Neural cell (in vitro differentiated cells): ENCODE data around the gene TPCN1. TPM values are rescaled to one million over a fixed set of nuclear protein-coding genes. Genes with fewer than 3 reads are reported as not detected.

Experiments used
- H2AFZ ChIP-seq: fragments of 200-600, 300-800 bp; sonication (generic), shearing (Covaris generic); 2 replicates; pipeline ENCODE4 v1.6.0; 2014; ENCODE audit warnings: low read depth, mild to moderate bottlenecking, antibody characterized with exemption, low read length, moderate library complexity
- H3F3A ChIP-seq: fragments of 200-600 bp; shearing (Covaris generic); 2 replicates; pipeline ENCODE4 v1.6.1; 2016; ENCODE audit warnings: mild to moderate bottlenecking, moderate library complexity, mixed read lengths, antibody characterized with exemption, low read length; ENCODE audit not compliant: insufficient read depth, poor library complexity, severe bottlenecking
- H3K27ac ChIP-seq: fragments of 200-600, 300-800 bp; sonication (generic), shearing (Covaris generic); 2 replicates; pipeline ENCODE4 v1.5.1; 2014; ENCODE audit warnings: mild to moderate bottlenecking, low read length, moderate library complexity
- H3K27me3 ChIP-seq: fragments of 300-800, 200-600 bp; sonication (generic), shearing (Covaris generic); 2 replicates; pipeline ENCODE4 v1.6.0; 2014; ENCODE audit warnings: mild to moderate bottlenecking, low read depth, low read length, moderate library complexity; ENCODE audit not compliant: insufficient read depth
- H3K36me3 ChIP-seq: fragments of 300-800, 200-600 bp; sonication (generic), shearing (Covaris generic); 2 replicates; pipeline ENCODE4 v1.5.1; 2014; ENCODE audit warnings: mild to moderate bottlenecking, antibody characterized with exemption, low read length, moderate library complexity; ENCODE audit not compliant: insufficient read depth
- H3K4me2 ChIP-seq: fragments of 300-800, 200-600 bp; sonication (generic), shearing (Covaris generic); 2 replicates; pipeline ENCODE4 v1.6.0; 2014; ENCODE audit warnings: mild to moderate bottlenecking, low read length
- H3K4me3 ChIP-seq: fragments of 300-800, 200-600 bp; sonication (generic), shearing (Covaris generic); 2 replicates; pipeline ENCODE4 v1.5.1; 2014; ENCODE audit warnings: mild to moderate bottlenecking, low read length, moderate library complexity
- H3K79me2 ChIP-seq: fragments of 200-600 bp; shearing (Covaris generic); replicated peaks from 2 replicates; pipeline ENCODE4 v1.6.0; 2014; ENCODE audit warnings: mild to moderate bottlenecking, low read length, moderate library complexity; ENCODE audit not compliant: insufficient read depth
- H3K9ac ChIP-seq: fragments of 300-800, 200-600 bp; sonication (generic), shearing (Covaris generic); 2 replicates; pipeline ENCODE4 v1.6.1; 2016; ENCODE audit warnings: mild to moderate bottlenecking, low read length, mixed read lengths
- H3K9me2 ChIP-seq: fragments of 200-600 bp; shearing (Covaris generic); 2 replicates; pipeline ENCODE4 v1.6.1; 2016; ENCODE audit warnings: mild to moderate bottlenecking, low read length, mixed read lengths; ENCODE audit not compliant: insufficient read depth
- H3K9me3 ChIP-seq: fragments of 200-600, 300-800 bp; sonication (generic), shearing (Covaris generic); 2 replicates; pipeline ENCODE4 v1.6.1; 2016; ENCODE audit warnings: mild to moderate bottlenecking, mixed run types, low read length, moderate library complexity, mixed read lengths
- H4K20me1 ChIP-seq: fragments of 200-600 bp; shearing (Covaris generic); 2 replicates; pipeline ENCODE4 v1.6.1; 2016; ENCODE audit warnings: mild to moderate bottlenecking, mixed run types; ENCODE audit not compliant: insufficient read depth
- EZH2 ChIP-seq: fragments of 200-600, 300-800 bp; shearing (Covaris generic), sonication (generic); IDR thresholded peaks from 2 replicates; pipeline ENCODE4 v1.6.1; 2014; ENCODE audit warnings: antibody characterized with exemption, low read length, borderline replicate concordance, mild to moderate bottlenecking; ENCODE audit not compliant: insufficient read depth, poor library complexity, severe bottlenecking
- MXI1 ChIP-seq: fragments of 450-650 bp; conservative IDR thresholded peaks from 2 replicates; pipeline ENCODE4 v1.6.1; 2014; ENCODE audit warnings: antibody characterized with exemption, mild to moderate bottlenecking; ENCODE audit not compliant: poor library complexity, severe bottlenecking
- POLR2AphosphoS5 ChIP-seq: IDR thresholded peaks from 2 replicates; pipeline ENCODE4 v1.6.1; 2012
- RAD21 ChIP-seq: fragments of 450-650 bp; conservative IDR thresholded peaks from 2 replicates; pipeline ENCODE4 v1.6.1; 2014; ENCODE audit warnings: antibody characterized with exemption, mild to moderate bottlenecking, moderate library complexity
- SMC3 ChIP-seq: fragments of 450-650 bp; conservative IDR thresholded peaks from 2 replicates; pipeline ENCODE4 v1.6.1; 2014; ENCODE audit warnings: antibody characterized with exemption, mild to moderate bottlenecking, moderate library complexity; ENCODE audit not compliant: poor library complexity
- polyA plus RNA-seq: library from polyadenylated mRNA; depleted of rRNA; stranded (reverse); fragments of >200 nt; gene quantifications from 2 replicates; pipeline ENCODE4 v1.2.3, GENCODE V29; 2014

TPCN1 gene
- polyA plus RNA-seq, 1 donor from 2014 or later: 4.0 TPM

- H2AFZ ChIP-seq: no peak overlapping the region
- H3K27me3 ChIP-seq: no peaks in the 10 kb centered on the region
- no peaks in the 10 kb centered on the region for H3K9me2 ChIP-seq
- H3K9me3 ChIP-seq: peaks cover 6% of the 10 kb centered on the region
- H3K36me3 ChIP-seq: no peaks in the 10 kb centered on the region
- H3K4me2 ChIP-seq: no peak overlapping the region
- H3K27ac ChIP-seq: no peak overlapping the region
- no peak overlapping the region for H3K4me3 ChIP-seq
- no peaks in the 10 kb centered on the region for H4K20me1 ChIP-seq
- no peaks in the 10 kb centered on the region for H3F3A ChIP-seq
- H3K9ac ChIP-seq: no peak overlapping the region
- TF ChIP-seq RAD21: no peak
- TF ChIP-seq EZH2: no peak
- H3K79me2 ChIP-seq: no peaks in the 10 kb centered on the region
Measured at GRCh38 chr12:113226696-113227568, 5.7 kb downstream of the TPCN1 start.

GRCh38 chr12:113227686-113228391, 6.6 kb downstream of the TPCN1 start:
- H3K36me3 ChIP-seq: no peaks in the 10 kb centered on the region
- no peak overlapping the region for H2AFZ ChIP-seq
- H3K9me3 ChIP-seq: peaks cover 6% of the 10 kb centered on the region
- no peaks in the 10 kb centered on the region for H3K27me3 ChIP-seq
- no peak overlapping the region for H3K27ac ChIP-seq
- H3K79me2 ChIP-seq: no peaks in the 10 kb centered on the region
- no peak overlapping the region for H3K4me2 ChIP-seq
- H4K20me1 ChIP-seq: no peaks in the 10 kb centered on the region
- no peaks in the 10 kb centered on the region for H3K9me2 ChIP-seq
- H3K4me3 ChIP-seq: no peak overlapping the region
- no peaks in the 10 kb centered on the region for H3F3A ChIP-seq
- H3K9ac ChIP-seq: no peak overlapping the region
- no peak for TF ChIP-seq SMC3
- no peak for TF ChIP-seq MXI1

- Histone ChIP-seq H3K9me2 (no peaks in the 10 kb centered on the region), H3K27ac (no peak overlapping the region), H2AFZ (no peak overlapping the region), H3K27me3 (no peaks in the 10 kb centered on the region), H3F3A (no peaks in the 10 kb centered on the region), H3K9me3 (peaks cover 6% of the 10 kb centered on the region), H4K20me1 (no peaks in the 10 kb centered on the region), H3K79me2 (no peaks in the 10 kb centered on the region), H3K4me3 (no peak overlapping the region), H3K4me2 (no peak overlapping the region), H3K9ac (no peak overlapping the region), H3K36me3 (no peaks in the 10 kb centered on the region)
- TF ChIP-seq POLR2AphosphoS5: no peak
Measured at GRCh38 chr12:113228394-113229028, 7.2 kb downstream of the TPCN1 start.
